IMR-90 (cell line): Measurements from ENCODE around the gene HES4. TPM values are rescaled to one million over a fixed set of nuclear protein-coding genes. Genes with fewer than 3 reads are reported as not detected.

Experiments
- ATAC-seq: fragments of 200-7000 bp; cut with Tn5 transposase; 2 replicates; pipeline ENCODE4 v1.9.1; 2020; ENCODE audit warnings: low read depth, mild to moderate bottlenecking, moderate library complexity
- BruUV-seq: library from RNA; stranded (reverse); fragments of 400-500 nt; replicated peaks from 2 replicates; lab custom pipeline; 2021; lab: Mats Ljungman, UMichigan
- CTCF ChIA-PET: fragments of 300-600 bp; formaldehyde crosslinking; extraction: SDS; loops from one replicate; lab custom pipeline; 2021; ENCODE audit warnings: antibody characterized with exemption; lab: Yijun Ruan, JAX
- POLR2A ChIA-PET: fragments of 300-600 bp; sonication (Branson Sonifier 250); formaldehyde crosslinking; loops from one replicate; lab custom pipeline; 2022; ENCODE audit warnings: antibody characterized with exemption; ENCODE audit not compliant: unreplicated experiment; lab: Charles Lee
- DNase-seq: peaks from one replicate; pipeline ENCODE4 v3.0.0; 2013
- H2AFZ ChIP-seq: replicated peaks from 2 replicates; pipeline ENCODE3; 2013; ENCODE audit warnings: low read length, mild to moderate bottlenecking; ENCODE audit not compliant: poor library complexity
- H2AK5ac ChIP-seq: 2 replicates; pipeline ENCODE4 v1.6.1; 2013; ENCODE audit warnings: low read depth, low read length, inconsistent platforms
- H2AK9ac ChIP-seq: replicated peaks from 2 replicates; pipeline ENCODE3; 2013; ENCODE audit warnings: mild to moderate bottlenecking, low read depth, low read length, moderate library complexity; ENCODE audit not compliant: poor library complexity
- H2BK120ac ChIP-seq: 2 replicates; pipeline ENCODE4 v1.6.1; 2013; ENCODE audit warnings: low read depth, low read length, inconsistent platforms
- H2BK15ac ChIP-seq: 3 replicates; pipeline ENCODE4 v1.6.1; 2013; ENCODE audit warnings: low read depth, low read length, inconsistent platforms
- H2BK20ac ChIP-seq: 2 replicates; pipeline ENCODE4 v1.6.1; 2013; ENCODE audit warnings: low read depth, mild to moderate bottlenecking, inconsistent platforms, low read length, moderate library complexity
- H2BK5ac ChIP-seq: 2 replicates; pipeline ENCODE4 v1.6.1; 2013; ENCODE audit warnings: mild to moderate bottlenecking, low read depth, low read length, inconsistent platforms; ENCODE audit not compliant: poor library complexity, severe bottlenecking
- H3K14ac ChIP-seq: replicated peaks from 2 replicates; pipeline ENCODE4 v1.6.1; 2013; ENCODE audit warnings: low read depth, low read length, inconsistent platforms
- H3K18ac ChIP-seq: 2 replicates; pipeline ENCODE4 v1.6.1; 2013; ENCODE audit warnings: low read depth, low read length, control low read depth
- H3K23ac ChIP-seq: 2 replicates; pipeline ENCODE4 v1.6.1; 2013; ENCODE audit warnings: low read depth, low read length, inconsistent platforms
- H3K27ac ChIP-seq: 2 replicates; pipeline ENCODE4 v1.5.1; 2013; ENCODE audit warnings: mild to moderate bottlenecking, control low read depth, low read length; ENCODE audit not compliant: insufficient read depth
- H3K27me3 ChIP-seq: 2 replicates; pipeline ENCODE4 v1.6.1; 2013; ENCODE audit warnings: low read length; ENCODE audit not compliant: control insufficient read depth, insufficient read depth
- H3K36me3 ChIP-seq: 2 replicates; pipeline ENCODE4 v1.6.1; 2013; ENCODE audit warnings: low read length, mixed read lengths; ENCODE audit not compliant: control insufficient read depth, insufficient read depth
- H3K4ac ChIP-seq: 2 replicates; pipeline ENCODE4 v1.6.1; 2013; ENCODE audit warnings: low read depth, low read length, inconsistent platforms
- H3K4me1 ChIP-seq: 2 replicates; pipeline ENCODE4 v1.6.1; 2013; ENCODE audit warnings: low read length, mixed read lengths; ENCODE audit not compliant: control insufficient read depth, insufficient read depth
- H3K4me2 ChIP-seq: 2 replicates; pipeline ENCODE4 v1.6.1; 2013; ENCODE audit warnings: low read depth, mild to moderate bottlenecking, control low read depth, low read length, moderate library complexity
- H3K4me3 ChIP-seq: 2 replicates; pipeline ENCODE4 v1.5.1; 2013; ENCODE audit warnings: low read depth, mild to moderate bottlenecking, control low read depth, low read length, moderate library complexity; ENCODE audit not compliant: insufficient read depth
- H3K56ac ChIP-seq: 2 replicates; pipeline ENCODE4 v1.6.1; 2013; ENCODE audit warnings: low read length, inconsistent platforms; ENCODE audit not compliant: insufficient read depth; ENCODE audit errors: extremely low read depth
- H3K79me1 ChIP-seq, 2 experiments: 2 replicates each; pipeline ENCODE4 v1.6.1; 2013; ENCODE audit warnings: low read length in 2 of 2, inconsistent platforms in 1 of 2, low read depth in 1 of 2
- H3K9ac ChIP-seq: 2 replicates; pipeline ENCODE4 v1.6.1; 2013; ENCODE audit warnings: low read depth, low read length, control low read depth
- H3K9me1 ChIP-seq: 2 replicates; pipeline ENCODE4 v1.6.1; 2013; ENCODE audit warnings: low read length, inconsistent platforms; ENCODE audit not compliant: insufficient read depth
- H3K9me3 ChIP-seq: 2 replicates; pipeline ENCODE4 v1.6.1; 2013; ENCODE audit warnings: low read length; ENCODE audit not compliant: control insufficient read depth, insufficient read depth
- H4K20me1 ChIP-seq: 2 replicates; pipeline ENCODE4 v1.6.1; 2013; ENCODE audit warnings: low read length, inconsistent platforms; ENCODE audit not compliant: insufficient read depth
- H4K5ac ChIP-seq: 2 replicates; pipeline ENCODE4 v1.6.1; 2013; ENCODE audit warnings: mild to moderate bottlenecking, low read depth, low read length, control low read depth
- H4K8ac ChIP-seq, 2 experiments: 2 replicates each; pipeline ENCODE4 v1.6.1; 2013; ENCODE audit warnings: low read depth in 2 of 2, low read length in 2 of 2, control low read depth in 1 of 2, inconsistent platforms in 1 of 2
- H4K91ac ChIP-seq: 2 replicates; pipeline ENCODE4 v1.6.1; 2013; ENCODE audit warnings: low read depth, low read length, inconsistent platforms; ENCODE audit not compliant: insufficient read depth
- BHLHE40 ChIP-seq: fragments of 150-350 bp; IDR thresholded peaks from 2 replicates; pipeline ENCODE4 v1.6.1; 2016; ENCODE audit warnings: mild to moderate bottlenecking, low read depth, low read length
- CTCF ChIP-seq: conservative IDR thresholded peaks from 2 replicates; pipeline ENCODE4 v1.5.1; 2012; ENCODE audit warnings: mild to moderate bottlenecking, low read depth, low read length, improper control_type of control experiment
- MAZ ChIP-seq: IDR thresholded peaks from 2 replicates; pipeline ENCODE4 v1.6.1; 2012; ENCODE audit warnings: low read depth, mild to moderate bottlenecking, low read length, improper control_type of control experiment, moderate library complexity, borderline replicate concordance
- RAD21 ChIP-seq: IDR thresholded peaks from 2 replicates; pipeline ENCODE4 v1.6.1; 2012; ENCODE audit warnings: low read length, improper control_type of control experiment
- USF2 ChIP-seq: fragments of 150-350 bp; IDR thresholded peaks from 2 replicates; pipeline ENCODE4 v1.6.1; 2017; ENCODE audit warnings: mild to moderate bottlenecking, antibody characterized with exemption, low read length, low read depth
- WGBS, 2 experiments: methylation state at CpG; one replicate each; pipeline versions ENCODE4 v1.1.5 to v1.1.7; 2013; ENCODE audit warnings: missing lambda C conversion rate in 2 of 2; ENCODE audit not compliant: insufficient read length in 1 of 2; ENCODE audit errors: extremely low coverage in 2 of 2; 5-methylcytosine and 5-hydroxymethylcytosine counted together
- dilution Hi-C: fragments of 300-500 bp; cut with HindIII; formaldehyde crosslinking; loops from one replicate; pipeline ENCODE4 v1.14.3; 2018; ENCODE audit warnings: low sequenced_read_pairs; ENCODE audit not compliant: unreplicated experiment
- in situ Hi-C: fragments of 300-500 bp; cut with MboI; formaldehyde crosslinking; loops from 3 replicates; pipeline ENCODE4 v1.14.3; 2019; ENCODE audit warnings: low sequenced_read_pairs, inconsistent platforms, mixed read lengths
- intact Hi-C: fragments of 100-400 bp; cut with micrococcal nuclease; formaldehyde crosslinking; loops from 2 replicates; pipeline ENCODE4 v1.10.0; 2022
- polyA plus RNA-seq, 3 experiments: library from polyadenylated mRNA; depleted of rRNA; stranded (reverse); fragments of >200 nt; gene quantifications; 2 replicates each; pipeline ENCODE4 v1.2.3, GENCODE V29; 2012; ENCODE audit warnings: low replicate concordance in 1 of 3
- total RNA-seq: library from RNA; depleted of rRNA; stranded (reverse); fragments of >200 nt; gene quantifications from 2 replicates; pipeline ENCODE4 v1.2.3, GENCODE V29; 2012

HES4 gene
- total and polyA plus RNA-seq, 2 of the 4 experiments (the other 2 are of a cell fraction), result 1.4 to 11.7 TPM

- no peak overlapping the region for H2BK15ac ChIP-seq
- dilution Hi-C loops, result no loop called here
Observed at GRCh38 chr1:978835-979743, 20.8 kb downstream of the HES4 start.

More at GRCh38 chr1:978835-979743, 20.8 kb downstream of the HES4 start:
- Histone ChIP-seq H3K4me2 (no peak overlapping the region), H3K4me3 (no peak overlapping the region), H3K23ac (no peak overlapping the region), H3K79me1 (no peaks in the 10 kb centered on the region), H3K18ac (no peak overlapping the region), H3K9me1 (no peaks in the 10 kb centered on the region), H3K4me1 (0 out of 2 replicates have a peak, but pooled peaks cover 2% of the 10 kb centered on the region), H3K9me3 (no peaks in the 10 kb centered on the region), H3K27ac (no peak overlapping the region), H2AK5ac (no peak overlapping the region), H2BK20ac (no peak overlapping the region), H2BK5ac (no peak overlapping the region), H4K8ac (no peak overlapping the region), H3K9ac (no peak overlapping the region), H3K14ac (no peak overlapping the region), H4K91ac (no peak overlapping the region), H4K20me1 (no peaks in the 10 kb centered on the region; the same call in 1 of the 2 replicates), H2AFZ (no peak overlapping the region), H4K5ac (no peak overlapping the region), H2AK9ac (no peak overlapping the region), H3K56ac (no peak overlapping the region), H2BK120ac (no peak overlapping the region), H3K27me3 (peaks cover 5% of the 10 kb centered on the region; the same call in 1 of the 2 replicates), H3K36me3 (no peaks in the 10 kb centered on the region), H3K4ac (no peak overlapping the region)
- intact Hi-C loops (loop anchor here (5.0 kb wide), 1 partner anchor 77 kb away; no protein-coding TSS in a partner anchor), in situ Hi-C loops (no loop called here)
- ATAC-seq (no peak), DNase-seq (no peak)
- WGBS, 2 experiments, result 84% methylated on average over 33 of the region's 60 CpGs; no CpG with 5 or more reads in 1 of the 2 experiments
- CTCF ChIA-PET, result no interaction called here
- no TSS peak for BruUV-seq
- POLR2A ChIA-PET, result no interaction called here
- TF ChIP-seq MAZ, result no peak
- no peak for TF ChIP-seq RAD21
- no peak for TF ChIP-seq USF2
- TF ChIP-seq BHLHE40, result no peak
- TF ChIP-seq CTCF, result no peak
